ENCODE data around the gene UCKL1.

UCKL1 gene

GRCh38 chr20:63947638-63948456, 8.4 kb downstream of the UCKL1 start:
- DNase-seq: peak in 5 of 10 donors; percentile 47 to 93 (median 68)
- intact Hi-C loops (cut with DNase I): no loop called here

- intact Hi-C loops (cut with DNase I): no loop called here
- DNase-seq: peak in 1 of 10 donors; percentile 70
These were observed 9.1 kb downstream of the UCKL1 start for GRCh38 chr20:63946986-63947637.

GRCh38 chr20:63945921-63946920, 10.0 kb downstream of the UCKL1 start:
- intact Hi-C loops (cut with DNase I): no loop called here
- peak in 1 of 10 donors; percentile 82 for DNase-seq

- intact Hi-C loops (cut with DNase I): no loop called here
- DNase-seq: no peak
These were observed 11.1 kb downstream of the UCKL1 start for GRCh38 chr20:63945031-63945658.

- DNase-seq: no peak
- intact Hi-C loops (cut with DNase I): no loop called here
These were observed 11.9 kb downstream of the UCKL1 start for GRCh38 chr20:63944078-63944941.

GRCh38 chr20:63943808-63944077, 12.5 kb downstream of the UCKL1 start:
- no peak for DNase-seq
- intact Hi-C loops (cut with DNase I): no loop called here

GRCh38 chr20:63942969-63943807, 13.0 kb downstream of the UCKL1 start:
- peak in 1 of 10 donors; percentile 11 for DNase-seq
- intact Hi-C loops (cut with DNase I): no loop called here

- intact Hi-C loops (cut with DNase I): no loop called here
- DNase-seq: peak in 1 of 10 donors; percentile 6
These were observed 13.8 kb downstream of the UCKL1 start for GRCh38 chr20:63942250-63942951.

- intact Hi-C loops (cut with DNase I): no loop called here
- peak in 1 of 10 donors; percentile 42 for DNase-seq
These were observed 14.7 kb downstream of the UCKL1 start for GRCh38 chr20:63941282-63942081.

GRCh38 chr20:63940472-63941266, 15.5 kb downstream of the UCKL1 start:
- intact Hi-C loops (cut with DNase I): no loop called here
- DNase-seq: peak in 1 of 10 donors; percentile 85

- peak in 1 of 10 donors; percentile 2 for DNase-seq
- intact Hi-C loops (cut with DNase I): no loop called here
These were observed 16.1 kb downstream of the UCKL1 start for GRCh38 chr20:63940071-63940471.

GRCh38 chr20:63939061-63939935, 16.9 kb downstream of the UCKL1 start:
- intact Hi-C loops (cut with DNase I): no loop called here
- DNase-seq: no peak

GRCh38 chr20:63937596-63937995, 18.6 kb downstream of the UCKL1 start:
- intact Hi-C loops (cut with DNase I): no loop called here
- no peak for DNase-seq

- intact Hi-C loops (cut with DNase I): no loop called here
- DNase-seq: no peak
These were observed 20.8 kb downstream of the UCKL1 start for GRCh38 chr20:63935447-63935846.
